Adrenal gland (tissue), 12 donors: ENCODE measurements around the gene CIB4. TPM values are rescaled to one million over a fixed set of nuclear protein-coding genes. Genes with fewer than 3 reads are reported as not detected.

Experiments used
- DNase-seq, 7 donors: peaks; one replicate each; pipeline ENCODE4 v3.0.0-alpha.2; 2019 to 2020
- H3K27ac ChIP-seq, 5 donors: fragments of 200-600 bp; sonication (generic) in 4 of 5; 1 replicate in 3 of 5; 2 replicates in 2 of 5; pipeline versions ENCODE4 v1.5.1 to v1.8.0; 2016 to 2020; ENCODE audit warnings: mild to moderate bottlenecking in 1 of 5
- H3K27me3 ChIP-seq: fragments of 200-600 bp; 2 replicates; pipeline ENCODE4 v1.8.0; 2021
- H3K36me3 ChIP-seq, 2 donors: fragments of 200-600 bp; replicated peaks in 1 of 2; 1 replicate in 1 of 2; 2 replicates in 1 of 2; pipeline versions ENCODE4 v1.5.1 to v1.8.0; 2018 to 2022
- H3K4me1 ChIP-seq, 2 donors: fragments of 200-600 bp; replicated peaks in 1 of 2; 1 replicate in 1 of 2; 2 replicates in 1 of 2; pipeline versions ENCODE4 v1.5.1 to v1.8.0; 2018 to 2021
- H3K4me3 ChIP-seq, 4 donors: fragments of 200-600 bp; sonication (generic) in 3 of 4; one replicate each; pipeline ENCODE4 v1.5.1; 2016 to 2018
- H3K9me3 ChIP-seq, 3 donors: fragments of 200-600 bp; sonication (generic) in 1 of 3; replicated peaks in 1 of 3; 1 replicate in 2 of 3; 2 replicates in 1 of 3; pipeline versions ENCODE4 v1.5.1 to v1.8.0; 2016 to 2021
- CTCF ChIP-seq, 6 experiments: fragments of 450-650 bp in 4 of 6; fragments of 200-600 bp in 2 of 6; sonication (generic) in 1 of 6; IDR thresholded peaks; 1 replicate in 5 of 6; 2 replicates in 1 of 6; pipeline versions ENCODE4 v1.5.1 to v1.8.0; 2016 to 2021; ENCODE audit warnings: antibody characterized with exemption in 6 of 6, mild to moderate bottlenecking in 2 of 6, moderate library complexity in 1 of 6
- POLR2A ChIP-seq, 2 donors: fragments of 450-650 bp; IDR thresholded peaks; one replicate each; pipeline ENCODE4 v1.6.1; 2017; ENCODE audit warnings: antibody characterized with exemption in 2 of 2, mild to moderate bottlenecking in 2 of 2, moderate library complexity in 1 of 2
- WGBS, 4 donors: extraction: QIAGEN DNeasy Blood & Tissue Kit in 2 of 4; methylation state at CpG; one replicate each; pipeline versions ENCODE4 v1.1.5 to v1.1.7; 2013 to 2017; 5-methylcytosine and 5-hydroxymethylcytosine counted together
- intact Hi-C, 2 donors: fragments of 100-400 bp; cut with DNase I; formaldehyde crosslinking; loops; one replicate each; pipeline versions ENCODE4 v1.14.1 to v1.15.0; 2022 to 2023
- polyA plus RNA-seq, 3 donors: library from polyadenylated mRNA; stranded (reverse); fragments of 200-250 nt in 2 of 3; fragments of 350-450 nt in 1 of 3; fragmentation: Illumina TruSeq in 1 of 3; extraction: RNeasy Lipid Tissue Mini Kit (QIAGEN cat#74804) in 1 of 3; gene quantifications; one replicate each; pipeline ENCODE4 v1.2.3, GENCODE V29; 2013 to 2014
- total RNA-seq, 9 donors: library from RNA; depleted of rRNA in 4 of 9; stranded (reverse); fragments of >200 nt in 4 of 9; fragments of 120-200 nt in 1 of 9; fragmentation: NEBNext Ultra II Directional in 1 of 9; extraction: Animal tissue kit (Norgen Biotek cat#: 25700) in 1 of 9; gene quantifications; one replicate each; pipeline versions ENCODE4 v1.1.0 to v1.2.4, GENCODE V29; 2013 to 2023
- donor health status: healthy with polysubstance abuse.
- donor health status: Bipolar disorder and iron deficiency.
- donor health status: DM: yes; HTN: yes; CAD: no.
- donor health status: DM: no; HTN: no; CAD: no.
- donor health status: DM: no; HTN: no; CAD: no.
- donor health status: DM: yes; HTN: yes; CAD: no.

Gene CIB4
- total and polyA plus RNA-seq, 12 donors = 2.2 to 10.1 (median 3.5) TPM; not detected in 2

- Histone ChIP-seq H3K36me3 (no peaks in the 10 kb centered on the region), H3K4me3 (no peak overlapping the region), H3K27ac (no peak overlapping the region), H3K4me1 (peaks cover 6 to 32% of the 10 kb centered on the region in 2 donors), H3K27me3 (no peaks in the 10 kb centered on the region), H3K9me3 (no peaks in the 10 kb centered on the region)
- 46 to 57% (median 55%) methylated on average over 10 to 16 of the region's 16 CpGs for WGBS, 4 donors
- intact Hi-C loops = no loop called here
- no peak for TF ChIP-seq POLR2A (IDR thresholded peaks at IDR 0.05)
- no peak for TF ChIP-seq CTCF (IDR thresholded peaks at IDR 0.05)
- DNase-seq = peak in 5 of 7 donors; percentile 20 to 79 (median 38)
Measured at GRCh38 chr2:26685989-26686839, 45.0 kb upstream of the CIB4 start.

GRCh38 chr2:26685341-26685740 lies 44.2 kb upstream of the CIB4 start:
- intact Hi-C loops = no loop called here
- 88 to 97% (median 93%) methylated on average over 5 of the region's 5 CpGs for WGBS, 4 donors
- no peak for TF ChIP-seq CTCF (IDR thresholded peaks at IDR 0.05)
- H3K4me3 ChIP-seq = no peak overlapping the region
- no peak overlapping the region for H3K27ac ChIP-seq
- no peaks in the 10 kb centered on the region for H3K36me3 ChIP-seq
- H3K9me3 ChIP-seq = no peaks in the 10 kb centered on the region
- peaks cover 0 to 23% of the 10 kb centered on the region in 2 donors for H3K4me1 ChIP-seq
- no peaks in the 10 kb centered on the region for H3K27me3 ChIP-seq
- DNase-seq = peak in 3 of 7 donors; percentile 4 to 79 (median 18)

GRCh38 chr2:26683583-26683982 lies 42.4 kb upstream of the CIB4 start:
- H3K36me3 ChIP-seq = no peaks in the 10 kb centered on the region
- peaks cover 0 to 17% of the 10 kb centered on the region in 2 donors for H3K4me1 ChIP-seq
- no peaks in the 10 kb centered on the region for H3K9me3 ChIP-seq
- no peak overlapping the region for H3K4me3 ChIP-seq
- WGBS, 4 donors = 90 to 95% (median 93%) methylated on average over 6 of the region's 6 CpGs
- H3K27ac ChIP-seq = peak overlapping the region in 1 of 5 donors; percentile 12
- no peaks in the 10 kb centered on the region for H3K27me3 ChIP-seq
- intact Hi-C loops = no loop called here
- TF ChIP-seq CTCF (IDR thresholded peaks at IDR 0.05) (no peak), POLR2A (IDR thresholded peaks at IDR 0.05) (no peak)
- peak in 3 of 7 donors; percentile 8 to 46 (median 14) for DNase-seq

GRCh38 chr2:26682155-26682554 lies 41.0 kb upstream of the CIB4 start:
- TF ChIP-seq CTCF (IDR thresholded peaks at IDR 0.05) = no peak
- TF ChIP-seq POLR2A (IDR thresholded peaks at IDR 0.05) = no peak
- Histone ChIP-seq H3K27ac (peak overlapping the region in 1 of 5 donors; percentile 30), H3K4me3 (no peak overlapping the region), H3K4me1 (peaks cover 0 to 11% of the 10 kb centered on the region in 2 donors), H3K27me3 (no peaks in the 10 kb centered on the region), H3K9me3 (no peaks in the 10 kb centered on the region), H3K36me3 (no peaks in the 10 kb centered on the region)
- intact Hi-C loops = no loop called here
- WGBS, 4 donors = 79 to 90% (median 84%) methylated on average over 8 of the region's 8 CpGs
- DNase-seq = peak in 4 of 7 donors; percentile 10 to 54 (median 24)
